T follicular helper cell (primary cell): ENCODE results near the gene IL17RD.

Source experiments
- DNase-seq: peaks from one replicate; pipeline ENCODE4 v3.0.0-alpha.2; 2020; ENCODE audit warnings: low read depth
- total RNA-seq, 2 experiments: gene quantifications; one replicate each; lab custom pipeline; 2026; lab: John Stamatoyannopoulos, UW

Gene IL17RD
- total RNA-seq: 0.04 to 0.24 reads per million in 2 experiments

GRCh38 chr3:57164657-57165573 lies at the start of gene IL17RD:
IL17RD (minus strand) TSS chr3:57165353; CDS start chr3:57165286, 67 bp downstream.
- peak; percentile 17 for DNase-seq

GRCh38 chr3:57206423-57206822 lies 41.3 kb upstream of the IL17RD start:
- no peak for DNase-seq

DNA sequence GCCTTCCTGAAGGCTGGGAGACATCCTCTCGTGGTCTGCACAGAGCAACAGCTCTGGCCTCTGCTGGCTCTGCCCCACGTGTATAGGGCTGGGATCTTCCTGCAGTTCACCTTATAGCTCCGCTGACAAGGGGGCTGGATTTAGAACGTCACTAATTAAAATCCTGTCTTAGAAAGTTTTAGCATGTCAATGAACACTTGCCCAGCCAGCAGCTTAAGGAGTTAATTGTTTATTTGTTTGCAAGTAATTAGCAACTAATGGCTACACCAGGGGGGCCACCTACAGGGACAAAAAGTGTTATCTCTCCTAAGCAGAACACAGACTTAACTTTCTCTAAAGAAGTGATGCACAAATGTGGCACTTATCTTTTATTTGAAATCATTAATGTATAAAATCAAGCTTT lies 34.7 kb upstream of the IL17RD start, which contains the start of gene HESX1:
Gene HESX1, minus strand, starts transcription at position 84 of the 403 bp plus-strand sequence. Its CDS starts 60 bp downstream, at position 24.
- DNase-seq: no peak

GRCh38 chr3:57194641-57195040 lies 29.5 kb upstream of the IL17RD start:
- no peak for DNase-seq

GRCh38 chr3:57192028-57192427 lies 26.9 kb upstream of the IL17RD start:
- DNase-seq: no peak

- DNase-seq: no peak
These were observed 19.4 kb upstream of the IL17RD start for GRCh38 chr3:57184526-57184925.

DNA sequence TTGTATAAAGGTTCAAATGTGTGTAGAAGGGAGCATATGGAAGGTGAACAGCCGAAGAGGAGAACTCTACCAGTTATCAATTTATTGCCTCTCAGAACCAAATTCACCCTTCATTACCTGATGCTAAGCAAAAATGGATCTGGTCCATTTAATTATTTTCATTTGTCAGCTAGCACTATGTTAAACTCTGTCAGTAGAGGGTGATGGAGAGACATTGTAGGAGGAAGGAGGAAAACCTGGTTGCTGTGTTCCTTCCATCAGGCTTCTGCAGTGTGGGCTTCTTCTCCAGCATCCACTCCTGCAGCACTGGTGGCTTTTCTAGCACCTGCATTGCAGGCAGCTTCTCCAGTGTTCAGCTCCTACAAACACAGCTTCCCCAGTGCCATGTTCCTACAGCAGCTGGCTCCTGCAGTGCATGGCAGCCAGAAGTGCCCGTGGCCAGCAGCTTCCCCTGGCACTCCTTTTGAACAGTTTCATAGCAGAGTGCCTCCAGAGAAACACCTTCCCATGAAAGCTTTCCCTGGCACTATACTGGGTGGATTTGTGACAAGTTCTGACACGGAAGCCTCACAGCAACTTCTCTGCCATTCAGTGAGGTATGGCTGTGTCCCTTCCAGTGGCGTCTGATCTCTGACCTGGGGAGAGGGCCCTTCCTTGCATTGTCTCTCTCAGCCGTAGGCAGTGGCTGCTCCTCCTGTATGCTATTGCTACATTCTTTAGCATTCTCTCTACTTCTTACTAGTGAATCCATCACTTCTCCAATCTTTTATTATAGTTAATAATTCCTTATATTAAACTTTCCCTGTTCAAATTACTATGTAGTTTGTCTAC lies 14.6 kb upstream of the IL17RD start:
- no peak for DNase-seq

DNA sequence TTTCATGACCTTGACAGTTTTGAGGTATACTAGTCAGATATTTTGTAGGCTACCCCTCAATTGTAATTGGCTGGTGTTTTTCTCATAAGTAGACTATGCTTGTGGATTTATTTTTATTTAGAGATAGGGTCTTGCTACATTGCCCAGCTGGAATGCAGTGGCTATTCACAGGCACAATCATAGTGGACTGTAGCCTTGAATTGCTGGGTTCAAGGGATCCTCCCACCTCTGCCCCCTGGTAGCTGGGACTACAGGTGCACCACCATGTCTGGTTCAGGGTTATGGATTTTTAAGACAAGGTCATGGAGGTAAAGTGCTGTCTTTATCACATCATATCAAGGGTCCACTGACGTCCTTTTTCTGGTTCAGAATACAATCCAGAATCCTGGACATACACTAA lies 10.9 kb upstream of the IL17RD start:
- DNase-seq: no peak

GRCh38 chr3:57173687-57174086 lies 8.5 kb upstream of the IL17RD start:
- no peak for DNase-seq

- no peak for DNase-seq
These were observed 5.8 kb upstream of the IL17RD start for GRCh38 chr3:57170946-57171345.

GRCh38 chr3:57169872-57170623 lies 4.9 kb upstream of the IL17RD start:
- peak; percentile 17 for DNase-seq

- DNase-seq: no peak
These were observed 4.0 kb upstream of the IL17RD start for GRCh38 chr3:57169108-57169507.

GRCh38 chr3:57168151-57168550 lies 3.0 kb upstream of the IL17RD start:
- DNase-seq: no peak

DNA sequence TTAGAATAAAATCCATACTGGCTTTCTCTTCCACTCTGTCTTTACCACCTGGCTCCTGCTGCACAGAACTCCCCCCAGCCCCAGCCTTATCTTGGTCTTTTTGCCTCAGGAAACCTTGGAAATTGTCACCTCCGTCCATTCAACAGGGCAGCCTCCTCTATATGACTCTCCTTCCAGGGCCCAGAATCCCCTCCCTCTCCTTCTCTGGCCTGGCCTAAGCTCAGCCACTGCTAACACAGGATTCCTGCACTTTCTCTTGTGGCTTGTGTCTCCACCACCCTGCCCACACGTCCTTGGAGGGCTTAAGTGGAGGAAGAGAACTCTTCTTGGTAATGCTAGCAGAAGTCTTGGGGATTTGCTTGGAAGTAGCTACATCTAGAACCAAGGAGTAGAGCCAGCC lies 1.5 kb upstream of the IL17RD start:
- no peak for DNase-seq

DNA sequence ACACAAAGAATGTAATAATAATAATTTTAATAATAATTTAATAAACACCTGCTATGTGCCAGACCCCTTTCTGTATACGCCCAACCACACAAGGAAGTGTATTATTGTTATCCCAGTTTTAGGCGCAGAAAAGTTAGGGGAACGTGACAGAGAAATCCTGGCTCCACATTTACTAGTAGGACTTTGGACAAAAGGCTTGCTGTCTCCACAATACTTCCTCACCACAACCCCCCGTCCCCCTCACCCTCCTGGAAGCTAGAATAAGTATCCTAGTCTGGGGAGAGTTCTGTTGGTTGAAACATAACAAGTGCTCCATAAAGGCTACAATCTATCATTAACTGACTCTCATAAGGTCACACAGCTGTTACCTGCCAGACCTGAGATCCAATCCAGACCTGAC lies 488 bp upstream of the IL17RD start:
- DNase-seq: no peak

DNA sequence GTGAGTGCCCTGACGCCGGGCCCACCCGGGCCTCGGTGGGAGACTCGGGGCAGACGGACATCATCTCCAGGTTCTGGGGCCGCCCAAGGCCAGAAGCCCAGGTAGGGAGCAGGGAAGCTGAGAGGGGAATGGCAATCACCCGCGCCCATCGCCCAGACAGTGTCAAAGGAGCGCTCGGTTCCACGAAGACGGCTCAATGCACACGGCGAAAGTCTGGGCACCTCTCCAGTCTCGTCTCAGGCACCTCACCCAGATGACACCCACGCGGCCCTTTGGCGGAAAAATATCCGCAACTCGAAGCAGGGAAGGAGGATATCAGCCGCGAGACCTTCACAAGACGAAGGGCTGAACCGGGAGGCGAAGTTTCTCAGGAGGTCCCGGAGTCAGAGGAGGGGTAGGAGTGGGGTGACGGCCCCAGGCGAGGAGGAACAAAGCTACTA lies 916 bp downstream of the IL17RD start:
- DNase-seq: no peak

- no peak for DNase-seq
These were observed 1.4 kb downstream of the IL17RD start for GRCh38 chr3:57163751-57164150.

- DNase-seq: no peak
These were observed 3.2 kb downstream of the IL17RD start for GRCh38 chr3:57161915-57162314.

- DNase-seq: no peak
These were observed 4.2 kb downstream of the IL17RD start for GRCh38 chr3:57160765-57161538.

GRCh38 chr3:57160076-57160764 lies 4.9 kb downstream of the IL17RD start:
- DNase-seq: no peak
